Measurements from ENCODE around the gene RASGEF1C. TPM values are rescaled to one million over a fixed set of nuclear protein-coding genes. Genes with fewer than 3 reads are reported as not detected.

RASGEF1C gene
- total RNA-seq, 1 donor from 2014 or later = 0.27 TPM

DNA sequence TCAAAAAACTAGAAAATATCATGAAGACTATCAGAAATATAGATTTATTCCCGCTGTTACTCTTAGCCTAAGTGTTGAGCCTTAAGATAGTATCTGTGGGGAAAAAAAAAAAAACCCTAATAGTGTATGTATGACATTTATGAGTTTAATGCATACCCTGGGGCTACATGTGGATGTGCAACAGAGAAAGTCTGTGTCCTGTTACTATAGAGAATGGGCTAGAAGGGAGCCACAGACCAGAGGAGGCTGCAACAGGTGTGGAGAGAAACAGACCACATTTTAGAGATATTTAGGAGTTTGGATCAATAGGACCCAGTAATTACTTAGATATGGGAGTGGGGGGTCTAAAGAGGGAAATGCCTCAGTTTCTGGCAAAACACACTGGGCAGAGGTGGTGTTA, 152.9 kb downstream of the RASGEF1C start:
- Histone ChIP-seq H3K4me1 (peaks cover 15% of the 10 kb centered on the region), H3K9me3 (replicated peaks) (no peaks in the 10 kb centered on the region), H3K36me3 (no peaks in the 10 kb centered on the region), H3K27me3 (ENCODE audit: low read depth) (no peaks in the 10 kb centered on the region), H3K27ac (replicated peaks) (no peak overlapping the region), H3K4me3 (no peak overlapping the region)
- DNase-seq = no peak
- TF ChIP-seq, protein P1, sequence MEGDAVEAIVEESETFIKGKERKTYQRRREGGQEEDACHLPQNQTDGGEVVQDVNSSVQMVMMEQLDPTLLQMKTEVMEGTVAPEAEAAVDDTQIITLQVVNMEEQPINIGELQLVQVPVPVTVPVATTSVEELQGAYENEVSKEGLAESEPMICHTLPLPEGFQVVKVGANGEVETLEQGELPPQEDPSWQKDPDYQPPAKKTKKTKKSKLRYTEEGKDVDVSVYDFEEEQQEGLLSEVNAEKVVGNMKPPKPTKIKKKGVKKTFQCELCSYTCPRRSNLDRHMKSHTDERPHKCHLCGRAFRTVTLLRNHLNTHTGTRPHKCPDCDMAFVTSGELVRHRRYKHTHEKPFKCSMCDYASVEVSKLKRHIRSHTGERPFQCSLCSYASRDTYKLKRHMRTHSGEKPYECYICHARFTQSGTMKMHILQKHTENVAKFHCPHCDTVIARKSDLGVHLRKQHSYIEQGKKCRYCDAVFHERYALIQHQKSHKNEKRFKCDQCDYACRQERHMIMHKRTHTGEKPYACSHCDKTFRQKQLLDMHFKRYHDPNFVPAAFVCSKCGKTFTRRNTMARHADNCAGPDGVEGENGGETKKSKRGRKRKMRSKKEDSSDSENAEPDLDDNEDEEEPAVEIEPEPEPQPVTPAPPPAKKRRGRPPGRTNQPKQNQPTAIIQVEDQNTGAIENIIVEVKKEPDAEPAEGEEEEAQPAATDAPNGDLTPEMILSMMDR (IDR thresholded peaks at IDR 0.05; ENCODE audit: borderline replicate concordance) = no peak
- intact Hi-C loops (cut with micrococcal nuclease) = no loop called here

DNA sequence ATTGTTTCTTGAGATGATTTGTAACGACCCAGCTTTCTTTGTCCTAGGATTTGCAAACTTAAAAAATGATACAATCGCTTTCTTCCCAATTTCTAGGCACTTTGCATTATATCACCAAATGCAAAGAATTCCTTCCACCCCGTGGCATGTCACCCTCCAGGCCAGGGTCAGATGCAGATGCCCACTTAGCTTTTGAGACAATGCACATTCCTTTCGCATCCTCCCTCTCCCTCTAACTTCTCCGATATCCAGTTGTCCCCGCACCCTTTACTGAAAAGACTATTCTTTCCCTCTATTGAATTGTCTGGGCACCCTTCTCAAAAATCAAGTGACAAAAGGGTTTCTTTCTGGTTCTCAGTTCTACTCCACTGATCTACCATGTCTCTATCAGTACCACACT, 154.8 kb downstream of the RASGEF1C start:
- TF ChIP-seq, protein P1 (IDR thresholded peaks at IDR 0.05; ENCODE audit: borderline replicate concordance) = no peak
- H3K27me3 ChIP-seq (ENCODE audit: low read depth) = no peaks in the 10 kb centered on the region
- no peaks in the 10 kb centered on the region for H3K36me3 ChIP-seq
- no peak overlapping the region for H3K4me3 ChIP-seq
- H3K27ac ChIP-seq (replicated peaks) = no peak overlapping the region
- peaks cover 32% of the 10 kb centered on the region for H3K4me1 ChIP-seq
- no peaks in the 10 kb centered on the region for H3K9me3 ChIP-seq (replicated peaks)
- intact Hi-C loops (cut with micrococcal nuclease) = no loop called here
- DNase-seq = no peak

DNA sequence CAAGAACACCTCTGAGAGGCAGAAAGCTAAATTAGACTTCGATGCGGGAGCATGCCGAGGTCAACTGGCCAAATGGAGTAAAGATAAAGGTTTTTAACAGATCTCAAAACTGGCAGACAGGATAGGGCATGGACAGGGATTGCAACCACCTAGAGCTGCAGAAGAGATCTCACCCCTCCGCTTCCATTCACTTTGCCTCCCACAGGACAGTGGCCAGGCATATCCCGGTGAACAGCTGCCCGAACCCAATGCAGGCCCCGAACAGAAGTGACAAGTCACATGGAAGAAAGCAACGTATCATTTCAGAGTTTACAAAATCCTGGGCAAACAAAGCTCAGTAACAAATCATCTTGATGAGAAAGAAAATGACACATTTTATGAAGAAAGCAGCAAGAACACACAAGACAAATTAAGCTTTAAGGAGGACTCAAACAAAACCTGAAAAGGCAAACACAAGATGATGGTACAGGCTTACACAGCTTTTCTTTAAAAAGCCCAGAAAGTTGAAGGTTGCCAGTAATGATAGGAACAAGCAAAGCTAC, 155.9 kb downstream of the RASGEF1C start:
- no peak overlapping the region for H3K27ac ChIP-seq (replicated peaks)
- H3K4me3 ChIP-seq = no peak overlapping the region
- H3K9me3 ChIP-seq (replicated peaks) = no peaks in the 10 kb centered on the region
- H3K27me3 ChIP-seq (ENCODE audit: low read depth) = no peaks in the 10 kb centered on the region
- TF ChIP-seq, protein P1 (IDR thresholded peaks at IDR 0.05; ENCODE audit: borderline replicate concordance) = no peak
- no peaks in the 10 kb centered on the region for H3K36me3 ChIP-seq
- intact Hi-C loops (cut with micrococcal nuclease) = no loop called here
- no peak for DNase-seq
- peaks cover 43% of the 10 kb centered on the region for H3K4me1 ChIP-seq

DNA sequence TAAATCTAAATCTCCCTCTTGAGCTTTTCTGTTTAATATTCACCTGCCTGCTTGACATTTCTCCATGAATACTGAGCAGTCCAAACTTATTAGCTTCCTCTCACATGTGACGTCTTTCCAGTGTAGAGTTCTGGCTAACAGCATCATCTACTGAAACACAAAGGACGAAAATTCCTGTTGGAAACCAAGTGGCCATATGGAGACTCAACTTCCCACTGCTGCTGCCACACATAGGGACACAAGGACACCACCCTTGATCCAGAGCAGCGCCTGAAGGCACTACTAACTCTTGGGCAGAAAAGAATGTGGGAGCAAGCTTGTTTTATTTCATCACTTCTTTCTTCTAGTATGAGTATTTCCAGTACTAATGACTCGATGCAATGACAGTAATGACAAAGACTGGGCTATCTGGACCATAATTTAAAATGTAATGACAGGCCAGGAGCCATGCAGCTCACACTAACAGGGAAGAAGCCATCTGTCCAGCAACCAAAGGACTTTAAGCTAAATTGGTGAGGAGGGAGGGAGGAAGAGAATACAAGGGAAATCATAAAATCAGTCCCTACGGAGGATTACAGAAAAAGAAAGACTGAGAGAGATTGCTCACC, 156.7 kb downstream of the RASGEF1C start:
- Histone ChIP-seq H3K27ac (replicated peaks) (no peak overlapping the region), H3K36me3 (no peaks in the 10 kb centered on the region), H3K27me3 (ENCODE audit: low read depth) (no peaks in the 10 kb centered on the region), H3K9me3 (replicated peaks) (no peaks in the 10 kb centered on the region), H3K4me1 (peaks cover 50% of the 10 kb centered on the region), H3K4me3 (no peak overlapping the region)
- TF ChIP-seq, protein P1 (IDR thresholded peaks at IDR 0.05; ENCODE audit: borderline replicate concordance) = no peak
- no peak for DNase-seq
- intact Hi-C loops (cut with micrococcal nuclease) = no loop called here

Other genes starting within 250 kb of the RASGEF1C start
- gene RNF130, start 137.5 kb downstream of the RASGEF1C start, total RNA-seq = 45.9 TPM
- gene MAPK9, start 82.9 kb upstream of the RASGEF1C start, total RNA-seq = 40.9 TPM
- 8.4 TPM for gene GFPT2, start 144.1 kb upstream of the RASGEF1C start, total RNA-seq

Data from left ventricle myocardium inferior (tissue), 1 donor.